Renal cortex interstitium (tissue), 11 donors: ENCODE data around the gene REXO4. TPM values are rescaled to one million over a fixed set of nuclear protein-coding genes. Genes with fewer than 3 reads are reported as not detected.

Experiments
- DNase-seq, 11 donors: peaks; one replicate each; pipeline ENCODE4 v3.0.0-alpha.2; 2013; ENCODE audit warnings: low read depth in 9 of 11, low spot score in 4 of 11; ENCODE audit errors: extremely low read depth in 1 of 11
- polyA plus RNA-seq, 3 donors: library from polyadenylated mRNA; unstranded; fragments of 120-200 nt; gene quantifications; one replicate each; pipeline ENCODE4 v1.2.1, GENCODE V29; 2013; ENCODE audit not compliant: insufficient read length in 3 of 3

REXO4 gene
- polyA plus RNA-seq, 3 donors = 25.2 to 33.4 (median 28.9) TPM

DNA sequence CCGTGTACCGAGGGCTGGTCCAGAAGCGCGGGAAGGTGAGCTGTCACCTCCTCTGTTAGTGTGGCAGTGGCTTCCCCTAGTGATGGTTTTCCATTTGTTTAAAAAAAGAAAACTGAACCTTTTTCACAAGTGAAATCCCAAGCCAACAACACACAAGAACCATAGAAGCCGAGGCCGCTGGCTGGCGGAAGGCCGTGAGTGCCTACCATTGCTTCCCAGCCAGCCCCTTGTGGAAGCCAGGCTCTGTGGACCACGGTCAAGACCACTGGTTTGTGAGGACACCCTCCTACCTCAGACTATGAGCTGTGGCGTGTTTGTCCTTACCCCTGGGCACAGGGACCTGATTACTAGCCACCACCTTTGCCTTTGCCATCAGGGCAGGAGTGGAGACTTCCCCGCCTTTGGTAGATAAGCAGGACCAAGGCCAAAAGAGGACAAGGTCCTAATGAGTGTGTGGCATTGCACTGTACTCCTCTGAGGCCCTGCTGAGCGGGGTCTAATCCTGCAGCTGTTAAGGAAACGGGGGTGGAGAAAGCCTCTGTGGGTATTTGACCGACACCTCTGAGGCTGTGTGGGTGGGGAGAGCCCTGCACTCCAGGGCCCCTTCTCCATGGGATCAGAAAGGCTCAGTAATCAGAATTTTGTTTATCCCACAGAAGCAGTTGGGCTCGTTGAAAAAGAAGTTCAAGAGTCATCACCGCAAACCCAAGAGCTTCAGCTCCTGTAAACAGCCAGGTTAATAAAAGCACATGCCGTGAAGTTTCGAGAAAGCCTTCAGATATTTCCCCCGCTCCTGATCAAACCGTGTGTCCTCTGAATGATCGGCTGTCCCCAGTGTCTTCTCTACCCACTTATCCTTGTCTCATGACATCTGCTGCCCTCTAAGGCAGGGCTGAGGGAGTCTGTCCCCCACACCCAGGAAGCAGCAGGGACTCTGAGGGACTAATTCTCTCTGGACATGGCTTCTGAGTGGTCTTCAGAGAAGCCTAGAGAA is 57.1 kb downstream of the REXO4 start:
- DNase-seq = no peak

- DNase-seq = no peak
These were observed 58.2 kb downstream of the REXO4 start for GRCh38 chr9:133359399-133360175.

DNA sequence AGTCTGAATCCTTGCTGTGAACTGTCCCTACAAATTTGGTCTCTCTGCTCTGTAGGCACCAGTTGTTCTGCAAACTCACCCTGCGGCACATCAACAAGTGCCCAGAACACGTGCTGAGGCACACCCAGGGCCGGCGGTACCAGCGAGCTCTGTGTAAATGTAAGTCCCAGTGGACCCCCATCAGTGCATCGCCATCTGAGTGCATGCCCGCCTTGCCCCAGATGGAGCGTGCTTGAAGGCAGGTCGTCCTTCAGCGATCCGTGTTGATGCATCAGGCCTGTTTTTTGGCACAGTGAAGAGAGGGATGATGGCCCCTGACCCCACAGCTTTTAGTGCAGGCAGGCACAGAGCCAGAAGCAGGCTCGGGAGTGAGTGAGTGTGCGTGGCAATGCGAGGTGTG is 60.2 kb downstream of the REXO4 start:
- DNase-seq = no peak

DNA sequence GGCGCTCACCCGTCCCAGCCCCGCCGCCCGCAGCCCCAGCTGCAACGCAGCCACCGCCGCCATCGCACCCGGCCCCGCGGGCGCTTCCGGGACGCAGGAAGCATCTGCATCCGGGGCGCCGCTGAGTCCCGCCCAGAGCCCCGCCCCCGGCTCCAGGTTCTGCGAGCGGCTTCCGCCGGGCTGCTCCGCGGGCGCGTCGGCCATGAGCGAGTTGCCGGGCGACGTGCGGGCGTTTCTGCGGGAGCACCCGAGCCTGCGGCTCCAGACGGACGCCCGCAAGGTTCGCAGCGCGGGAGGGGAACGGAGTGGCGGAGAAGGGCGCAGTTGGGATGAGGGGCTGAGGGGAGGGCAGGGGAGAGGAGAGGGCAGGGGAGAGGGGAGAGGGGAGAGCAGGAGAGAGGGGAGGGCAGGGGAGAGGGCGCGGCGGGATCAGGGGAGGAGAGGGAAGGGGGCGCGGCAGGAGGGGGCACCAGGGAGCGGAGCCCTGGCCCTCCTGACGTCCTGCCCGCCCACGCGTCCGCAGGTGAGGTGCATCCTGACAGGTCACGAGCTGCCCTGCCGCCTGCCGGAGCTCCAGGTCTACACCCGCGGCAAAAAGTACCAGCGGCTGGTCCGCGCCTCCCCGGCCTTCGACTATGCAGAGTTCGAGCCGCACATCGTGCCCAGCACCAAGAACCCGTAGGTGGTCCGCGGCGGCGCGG is 61.3 kb downstream of the REXO4 start, which contains the start of the genes SURF1 and SURF2:
Gene SURF1, minus strand, starts transcription at position 97 of the 701 bp plus-strand sequence. Its CDS starts 34 bp downstream, at position 63.
Gene SURF2, plus strand, starts transcription at position 160 of the 701 bp plus-strand sequence. Its CDS starts 43 bp downstream, at position 203.
- peak in 8 of 11 donors; percentile 68 to 85 (median 78) for DNase-seq

Other genes with a start within 250 kb of the REXO4 start
- gene OBP2B, start 208.8 kb downstream of the REXO4 start, polyA plus RNA-seq = under 1 TPM in 1 of 3 donors, not detected in 2; 0.34 TPM
- gene ABO, start 142.8 kb downstream of the REXO4 start, polyA plus RNA-seq = 10 to 100 TPM; 10.3 to 27.8 (median 17.7) TPM
- 10 to 100 TPM; 21.2 to 31.3 (median 29.9) TPM for gene SURF6, start 81.8 kb downstream of the REXO4 start, polyA plus RNA-seq
- 10 to 100 TPM; 22.9 to 32.5 (median 29.2) TPM for gene MED22, start 69.9 kb downstream of the REXO4 start, polyA plus RNA-seq
- 1,000 to 10,000 TPM; 2,380 to 2,771 (median 2,510) TPM for gene RPL7A, start 69.8 kb downstream of the REXO4 start, polyA plus RNA-seq
- gene SURF1, start 61.5 kb downstream of the REXO4 start, polyA plus RNA-seq = 10 to 100 TPM; 43.6 to 52.8 (median 52.4) TPM
- 10 to 100 TPM; 21.6 to 26.3 (median 25.3) TPM for gene SURF2, start 61.5 kb downstream of the REXO4 start, polyA plus RNA-seq
- gene SURF4, start 42.0 kb downstream of the REXO4 start, polyA plus RNA-seq = 100 to 1,000 TPM; 161 to 181 (median 175) TPM
- gene STKLD1, start 41.6 kb downstream of the REXO4 start, polyA plus RNA-seq = 1 to 10 TPM; 4.3 to 5.4 (median 4.4) TPM
- gene ADAMTS13, start 4.4 kb upstream of the REXO4 start, polyA plus RNA-seq = 10 to 100 TPM in 2 of 3 donors, 1 to 10 TPM in 1; 8.5 to 14.6 (median 11.5) TPM
- gene CACFD1, start 42.0 kb upstream of the REXO4 start, polyA plus RNA-seq = 10 to 100 TPM; 23.5 to 35.8 (median 32.8) TPM
- 1 to 10 TPM; 1.3 to 1.6 (median 1.6) TPM for gene SLC2A6, start 61.1 kb upstream of the REXO4 start, polyA plus RNA-seq
- under 1 TPM in 1 of 3 donors, not detected in 2; 0.30 TPM for gene MYMK, start 106.9 kb upstream of the REXO4 start, polyA plus RNA-seq
- gene ADAMTSL2, start 116.7 kb upstream of the REXO4 start, polyA plus RNA-seq = 1 to 10 TPM; 1.4 to 2.5 (median 1.9) TPM
- gene FAM163B, start 191.4 kb upstream of the REXO4 start, polyA plus RNA-seq = under 1 TPM in 2 of 3 donors, not detected in 1; 0.17 to 0.39 TPM
- gene DBH, start 218.4 kb upstream of the REXO4 start, polyA plus RNA-seq = 1 to 10 TPM in 2 of 3 donors, under 1 TPM in 1; 0.95 to 1.6 (median 1.0) TPM